HepG2 (cell line): ENCODE data around the gene PPFIA4. TPM values are rescaled to one million over a fixed set of nuclear protein-coding genes. Genes with fewer than 3 reads are reported as not detected.

Source experiments
- DR1 ChIP-seq: sonication (generic); formaldehyde crosslinking; IDR thresholded peaks from 2 replicates; pipeline ENCODE4 v1.8.0; 2021; ENCODE audit warnings: mild to moderate bottlenecking, missing genetic modification reagents, inconsistent platforms
- POGZ ChIP-seq: sonication (generic); formaldehyde crosslinking; IDR thresholded peaks from 2 replicates; pipeline ENCODE4 v1.4.0; 2020; ENCODE audit warnings: mild to moderate bottlenecking, missing genetic modification reagents
- RFXANK ChIP-seq: IDR thresholded peaks from 2 replicates; pipeline ENCODE4 v1.6.1; 2016
- SOX13 ChIP-seq, 3 experiments: fragments of 450-650 bp in 1 of 3; sonication (generic) in 1 of 3; formaldehyde crosslinking in 1 of 3; IDR thresholded peaks in 2 of 3; conservative IDR thresholded peaks in 1 of 3; 2 replicates each; pipeline versions ENCODE4 v1.5.0 to v1.6.1; 2016 to 2020; ENCODE audit warnings: antibody characterized with exemption in 1 of 3, mild to moderate bottlenecking in 1 of 3, missing compliant biosample characterization in 1 of 3, missing genetic modification reagents in 1 of 3, moderate library complexity in 1 of 3
- ZNF235 ChIP-seq: sonication (generic); formaldehyde crosslinking; IDR thresholded peaks from 2 replicates; pipeline ENCODE4 v1.8.1; 2023; ENCODE audit warnings: mild to moderate bottlenecking, missing genetic modification reagents, borderline replicate concordance
- ZNF788 ChIP-seq: sonication (generic); formaldehyde crosslinking; IDR thresholded peaks from 2 replicates; pipeline ENCODE4 v1.5.0; 2020; ENCODE audit warnings: mild to moderate bottlenecking, missing genetic modification reagents, borderline replicate concordance
- polyA plus RNA-seq, 8 experiments: library from polyadenylated mRNA; depleted of rRNA in 3 of 8; stranded (reverse) in 7 of 8; unstranded in 1 of 8; fragments of >200 nt; fragmentation: Illumina TruSeq in 4 of 8; extraction: Trizol in 4 of 8; gene quantifications; 2 replicates each; pipeline versions ENCODE4 v1.2.1 to v1.2.3, GENCODE V29; 2011 to 2016; ENCODE audit warnings: low read depth in 4 of 8, missing spikeins in 1 of 8, mixed read lengths in 1 of 8; ENCODE audit not compliant: insufficient read depth in 1 of 8
- total RNA-seq, 5 experiments: library from RNA; depleted of rRNA; stranded (reverse); fragments of >200 nt; fragmentation: Illumina TruSeq; extraction: Trizol; gene quantifications; 2 replicates each; pipeline ENCODE4 v1.2.3, GENCODE V29; 2016; ENCODE audit warnings: low read depth in 1 of 5
- TF ChIP-seq, protein P1 (sequence below): sonication (generic); formaldehyde crosslinking; IDR thresholded peaks from 2 replicates; pipeline ENCODE4 v1.4.0; 2020; ENCODE audit warnings: missing genetic modification reagents
- TF ChIP-seq, protein P2 (sequence below): sonication (generic); formaldehyde crosslinking; IDR thresholded peaks from 2 replicates; pipeline ENCODE4 v1.4.0; 2020; ENCODE audit warnings: missing genetic modification reagents

Gene PPFIA4
- total and polyA plus RNA-seq, 2 of the 13 experiments (the other 11 are each of a cell fraction or from before 2014, with no cell fraction given): 6.4 TPM; not detected in 1

DNA sequence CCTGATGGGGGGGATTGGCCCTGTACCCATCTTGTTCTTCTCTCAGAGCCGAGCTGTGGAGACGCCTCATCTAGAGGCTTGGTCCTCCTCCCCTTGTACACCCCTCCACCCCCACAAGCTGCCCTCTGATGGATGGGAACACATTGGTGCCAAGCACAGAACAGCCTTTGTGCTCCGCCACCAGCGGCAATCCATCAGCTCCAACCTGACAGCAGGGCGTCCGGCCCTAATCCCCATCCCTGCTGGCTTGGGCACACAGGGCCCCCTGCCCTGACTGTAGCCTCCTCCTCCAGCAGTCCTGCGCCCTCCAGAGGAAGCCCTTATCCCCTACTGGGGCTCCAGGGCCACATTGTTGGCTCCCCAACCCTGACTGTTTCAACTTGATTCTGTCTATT lies 63.4 kb downstream of the PPFIA4 start (continued):
- TF ChIP-seq, protein P1, sequence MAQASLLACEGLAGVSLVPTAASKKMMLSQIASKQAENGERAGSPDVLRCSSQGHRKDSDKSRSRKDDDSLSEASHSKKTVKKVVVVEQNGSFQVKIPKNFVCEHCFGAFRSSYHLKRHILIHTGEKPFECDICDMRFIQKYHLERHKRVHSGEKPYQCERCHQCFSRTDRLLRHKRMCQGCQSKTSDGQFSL: no peak
- TF ChIP-seq, protein P2, sequence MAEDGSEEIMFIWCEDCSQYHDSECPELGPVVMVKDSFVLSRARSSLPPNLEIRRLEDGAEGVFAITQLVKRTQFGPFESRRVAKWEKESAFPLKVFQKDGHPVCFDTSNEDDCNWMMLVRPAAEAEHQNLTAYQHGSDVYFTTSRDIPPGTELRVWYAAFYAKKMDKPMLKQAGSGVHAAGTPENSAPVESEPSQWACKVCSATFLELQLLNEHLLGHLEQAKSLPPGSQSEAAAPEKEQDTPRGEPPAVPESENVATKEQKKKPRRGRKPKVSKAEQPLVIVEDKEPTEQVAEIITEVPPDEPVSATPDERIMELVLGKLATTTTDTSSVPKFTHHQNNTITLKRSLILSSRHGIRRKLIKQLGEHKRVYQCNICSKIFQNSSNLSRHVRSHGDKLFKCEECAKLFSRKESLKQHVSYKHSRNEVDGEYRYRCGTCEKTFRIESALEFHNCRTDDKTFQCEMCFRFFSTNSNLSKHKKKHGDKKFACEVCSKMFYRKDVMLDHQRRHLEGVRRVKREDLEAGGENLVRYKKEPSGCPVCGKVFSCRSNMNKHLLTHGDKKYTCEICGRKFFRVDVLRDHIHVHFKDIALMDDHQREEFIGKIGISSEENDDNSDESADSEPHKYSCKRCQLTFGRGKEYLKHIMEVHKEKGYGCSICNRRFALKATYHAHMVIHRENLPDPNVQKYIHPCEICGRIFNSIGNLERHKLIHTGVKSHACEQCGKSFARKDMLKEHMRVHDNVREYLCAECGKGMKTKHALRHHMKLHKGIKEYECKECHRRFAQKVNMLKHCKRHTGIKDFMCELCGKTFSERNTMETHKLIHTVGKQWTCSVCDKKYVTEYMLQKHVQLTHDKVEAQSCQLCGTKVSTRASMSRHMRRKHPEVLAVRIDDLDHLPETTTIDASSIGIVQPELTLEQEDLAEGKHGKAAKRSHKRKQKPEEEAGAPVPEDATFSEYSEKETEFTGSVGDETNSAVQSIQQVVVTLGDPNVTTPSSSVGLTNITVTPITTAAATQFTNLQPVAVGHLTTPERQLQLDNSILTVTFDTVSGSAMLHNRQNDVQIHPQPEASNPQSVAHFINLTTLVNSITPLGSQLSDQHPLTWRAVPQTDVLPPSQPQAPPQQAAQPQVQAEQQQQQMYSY (CRISPR knock-in tag): no peak
- TF ChIP-seq POGZ (CRISPR knock-in tag) (no peak), SOX13 (IDR thresholded peaks at IDR 0.05) (no peak), SOX13 (CRISPR knock-in tag; conservative IDR thresholded peaks at IDR 0.05 in 1 of 2, IDR thresholded peaks at IDR 0.05 in 1 of 2) (no peak), RFXANK (CRISPR knock-in tag) (no peak), DR1 (CRISPR knock-in tag) (no peak), ZNF788 (CRISPR knock-in tag) (no peak), ZNF235 (no peak)
